Measurements from ENCODE around the gene VAV2.

VAV2 gene

GRCh38 chr9:133956520-133957076, 35.5 kb downstream of the VAV2 start:
- FAIRE-seq (no peak), DNase-seq (ENCODE audit: insufficient read length, low spot score) (no peak)
- no peak for TF ChIP-seq CTCF (IDR thresholded peaks at IDR 0.05; ENCODE audit: insufficient read depth, missing control alignments)

- TF ChIP-seq CTCF (IDR thresholded peaks at IDR 0.05; ENCODE audit: insufficient read depth, missing control alignments) = no peak
- DNase-seq (ENCODE audit: insufficient read length, low spot score) (peak; percentile 77), FAIRE-seq (no peak)
Measured at GRCh38 chr9:133955821-133956411, 36.2 kb downstream of the VAV2 start.

- no peak for DNase-seq (ENCODE audit: insufficient read length, low spot score)
- FAIRE-seq = no peak
- no peak for TF ChIP-seq CTCF (IDR thresholded peaks at IDR 0.05; ENCODE audit: insufficient read depth, missing control alignments)
Measured at GRCh38 chr9:133954862-133955529, 37.1 kb downstream of the VAV2 start.

- no peak for FAIRE-seq
Measured at GRCh38 chr9:133953976-133954709, 38.0 kb downstream of the VAV2 start.

GRCh38 chr9:133953621-133953975, 38.5 kb downstream of the VAV2 start:
- no peak for TF ChIP-seq CTCF (IDR thresholded peaks at IDR 0.05; ENCODE audit: insufficient read depth, missing control alignments)

More at GRCh38 chr9:133953976-133954709, 38.0 kb downstream of the VAV2 start:
- DNase-seq (ENCODE audit: insufficient read length, low spot score) = no peak
- TF ChIP-seq CTCF (IDR thresholded peaks at IDR 0.05; ENCODE audit: insufficient read depth, missing control alignments) = no peak

GRCh38 chr9:133952598-133953550, 39.2 kb downstream of the VAV2 start:
- FAIRE-seq = no peak
- no peak for DNase-seq (ENCODE audit: insufficient read length, low spot score)
- no peak for TF ChIP-seq CTCF (IDR thresholded peaks at IDR 0.05; ENCODE audit: insufficient read depth, missing control alignments)

More at GRCh38 chr9:133953621-133953975, 38.5 kb downstream of the VAV2 start:
- DNase-seq (ENCODE audit: insufficient read length, low spot score) = no peak
- no peak for FAIRE-seq

All from D721Med (cell line).